SK-N-SH treated with all-trans-retinoic acid at 6 μM for 48 hours (cell line): ENCODE data around the gene TVP23A.
A peak's percentile ranks its signal among the peaks of the same experiment; 100 is the strongest.

Experiments
- ATAC-seq: fragments of 200-7000 bp; cut with Tn5 transposase; 3 replicates; pipeline ENCODE4 v1.9.1; 2020; ENCODE audit warnings: mild to moderate bottlenecking, moderate library complexity
- ARNTL ChIP-seq: fragments of 450-650 bp; formaldehyde crosslinking; IDR thresholded peaks from 2 replicates; pipeline ENCODE4 v1.5.0; 2020; ENCODE audit warnings: low read depth, mild to moderate bottlenecking, moderate library complexity, borderline replicate concordance
- BACH2 ChIP-seq: fragments of 250-450 bp; sonication (Bioruptor Pico); IDR thresholded peaks from 2 replicates; pipeline ENCODE4 v1.9.0; 2021; ENCODE audit warnings: mild to moderate bottlenecking, borderline replicate concordance
- CSDC2 ChIP-seq: fragments of 250-450 bp; sonication (Bioruptor Pico); IDR thresholded peaks from 2 replicates; pipeline ENCODE4 v1.5.0; 2020; ENCODE audit warnings: mild to moderate bottlenecking, moderate library complexity
- CSRNP3 ChIP-seq: fragments of 250-450 bp; sonication (Bioruptor Pico); IDR thresholded peaks from 2 replicates; pipeline ENCODE4 v1.5.1; 2021; ENCODE audit warnings: mild to moderate bottlenecking, moderate library complexity
- OSR1 ChIP-seq: fragments of 250-450 bp; sonication (Bioruptor Pico); IDR thresholded peaks from 2 replicates; pipeline ENCODE4 v1.8.0; 2022; ENCODE audit warnings: moderate library complexity, mild to moderate bottlenecking, inconsistent platforms
- PATZ1 ChIP-seq: fragments of 250-450 bp; sonication (Bioruptor Pico); IDR thresholded peaks from 2 replicates; pipeline ENCODE4 v1.8.0; 2020; ENCODE audit warnings: mild to moderate bottlenecking, moderate library complexity, borderline replicate concordance
- POU6F1 ChIP-seq: fragments of 250-450 bp; sonication (Bioruptor Pico); IDR thresholded peaks from 2 replicates; pipeline ENCODE4 v1.8.0; 2021; ENCODE audit warnings: low read depth, mild to moderate bottlenecking, moderate library complexity, borderline replicate concordance
- PPARA ChIP-seq: fragments of 250-450 bp; sonication (Bioruptor Pico); IDR thresholded peaks from 2 replicates; pipeline ENCODE4 v1.5.0; 2020; ENCODE audit warnings: mild to moderate bottlenecking, borderline replicate concordance
- SNAI2 ChIP-seq: fragments of 250-450 bp; sonication (Bioruptor Pico); IDR thresholded peaks from 2 replicates; pipeline ENCODE4 v1.5.0; 2020; ENCODE audit warnings: mild to moderate bottlenecking, moderate library complexity
- TCF4 ChIP-seq: fragments of 250-450 bp; sonication (Bioruptor Pico); IDR thresholded peaks from 2 replicates; pipeline ENCODE4 v1.8.0; 2021; ENCODE audit warnings: mild to moderate bottlenecking, moderate library complexity, borderline replicate concordance
- TOX ChIP-seq: fragments of 250-450 bp; sonication (Bioruptor Pico); IDR thresholded peaks from 2 replicates; pipeline ENCODE4 v1.8.0; 2021; ENCODE audit warnings: mild to moderate bottlenecking, moderate library complexity, borderline replicate concordance
- ZFP30 ChIP-seq: fragments of 450-650 bp; formaldehyde crosslinking; IDR thresholded peaks from 2 replicates; pipeline ENCODE4 v1.5.0; 2022; ENCODE audit warnings: mild to moderate bottlenecking, moderate library complexity
- ZNF565 ChIP-seq: fragments of 450-650 bp; formaldehyde crosslinking; conservative IDR thresholded peaks from 2 replicates; pipeline ENCODE4 v1.5.0; 2020; ENCODE audit warnings: low read depth, mild to moderate bottlenecking, moderate library complexity
- ZNF70 ChIP-seq: fragments of 450-650 bp; formaldehyde crosslinking; IDR thresholded peaks from 2 replicates; pipeline ENCODE4 v1.5.0; 2020; ENCODE audit warnings: mild to moderate bottlenecking, moderate library complexity
- ZNF8 ChIP-seq: fragments of 450-650 bp; formaldehyde crosslinking; IDR thresholded peaks from 2 replicates; pipeline ENCODE4 v1.5.0; 2020; ENCODE audit warnings: mild to moderate bottlenecking, moderate library complexity
- TF ChIP-seq, protein P1 (sequence below): fragments of 250-450 bp; sonication (Bioruptor Pico); IDR thresholded peaks from 2 replicates; pipeline ENCODE4 v1.5.0; 2020; ENCODE audit warnings: mild to moderate bottlenecking, moderate library complexity
- TF ChIP-seq, protein P2 (sequence below): fragments of 250-450 bp; sonication (Bioruptor Pico); IDR thresholded peaks from 2 replicates; pipeline ENCODE4 v1.5.1; 2020; ENCODE audit warnings: low read depth, mild to moderate bottlenecking, moderate library complexity

The TVP23A gene

GRCh38 chr16:10744370-10745030 is 74.1 kb downstream of the TVP23A start:
- TF ChIP-seq SNAI2 (CRISPR knock-in tag) (no peak), TOX (no peak), OSR1 (CRISPR knock-in tag) (no peak), TCF4 (CRISPR knock-in tag) (no peak), POU6F1 (no peak), ARNTL (CRISPR knock-in tag) (no peak), ZNF565 (CRISPR knock-in tag) (no peak), PATZ1 (no peak), CSDC2 (CRISPR knock-in tag) (no peak), ZNF70 (no peak), PPARA (no peak), ZNF8 (CRISPR knock-in tag) (no peak), ZFP30 (no peak)
- TF ChIP-seq, protein P1, sequence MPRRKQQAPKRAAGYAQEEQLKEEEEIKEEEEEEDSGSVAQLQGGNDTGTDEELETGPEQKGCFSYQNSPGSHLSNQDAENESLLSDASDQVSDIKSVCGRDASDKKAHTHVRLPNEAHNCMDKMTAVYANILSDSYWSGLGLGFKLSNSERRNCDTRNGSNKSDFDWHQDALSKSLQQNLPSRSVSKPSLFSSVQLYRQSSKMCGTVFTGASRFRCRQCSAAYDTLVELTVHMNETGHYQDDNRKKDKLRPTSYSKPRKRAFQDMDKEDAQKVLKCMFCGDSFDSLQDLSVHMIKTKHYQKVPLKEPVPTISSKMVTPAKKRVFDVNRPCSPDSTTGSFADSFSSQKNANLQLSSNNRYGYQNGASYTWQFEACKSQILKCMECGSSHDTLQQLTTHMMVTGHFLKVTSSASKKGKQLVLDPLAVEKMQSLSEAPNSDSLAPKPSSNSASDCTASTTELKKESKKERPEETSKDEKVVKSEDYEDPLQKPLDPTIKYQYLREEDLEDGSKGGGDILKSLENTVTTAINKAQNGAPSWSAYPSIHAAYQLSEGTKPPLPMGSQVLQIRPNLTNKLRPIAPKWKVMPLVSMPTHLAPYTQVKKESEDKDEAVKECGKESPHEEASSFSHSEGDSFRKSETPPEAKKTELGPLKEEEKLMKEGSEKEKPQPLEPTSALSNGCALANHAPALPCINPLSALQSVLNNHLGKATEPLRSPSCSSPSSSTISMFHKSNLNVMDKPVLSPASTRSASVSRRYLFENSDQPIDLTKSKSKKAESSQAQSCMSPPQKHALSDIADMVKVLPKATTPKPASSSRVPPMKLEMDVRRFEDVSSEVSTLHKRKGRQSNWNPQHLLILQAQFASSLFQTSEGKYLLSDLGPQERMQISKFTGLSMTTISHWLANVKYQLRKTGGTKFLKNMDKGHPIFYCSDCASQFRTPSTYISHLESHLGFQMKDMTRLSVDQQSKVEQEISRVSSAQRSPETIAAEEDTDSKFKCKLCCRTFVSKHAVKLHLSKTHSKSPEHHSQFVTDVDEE, result no peak
- ATAC-seq, result peak; percentile 25

DNA sequence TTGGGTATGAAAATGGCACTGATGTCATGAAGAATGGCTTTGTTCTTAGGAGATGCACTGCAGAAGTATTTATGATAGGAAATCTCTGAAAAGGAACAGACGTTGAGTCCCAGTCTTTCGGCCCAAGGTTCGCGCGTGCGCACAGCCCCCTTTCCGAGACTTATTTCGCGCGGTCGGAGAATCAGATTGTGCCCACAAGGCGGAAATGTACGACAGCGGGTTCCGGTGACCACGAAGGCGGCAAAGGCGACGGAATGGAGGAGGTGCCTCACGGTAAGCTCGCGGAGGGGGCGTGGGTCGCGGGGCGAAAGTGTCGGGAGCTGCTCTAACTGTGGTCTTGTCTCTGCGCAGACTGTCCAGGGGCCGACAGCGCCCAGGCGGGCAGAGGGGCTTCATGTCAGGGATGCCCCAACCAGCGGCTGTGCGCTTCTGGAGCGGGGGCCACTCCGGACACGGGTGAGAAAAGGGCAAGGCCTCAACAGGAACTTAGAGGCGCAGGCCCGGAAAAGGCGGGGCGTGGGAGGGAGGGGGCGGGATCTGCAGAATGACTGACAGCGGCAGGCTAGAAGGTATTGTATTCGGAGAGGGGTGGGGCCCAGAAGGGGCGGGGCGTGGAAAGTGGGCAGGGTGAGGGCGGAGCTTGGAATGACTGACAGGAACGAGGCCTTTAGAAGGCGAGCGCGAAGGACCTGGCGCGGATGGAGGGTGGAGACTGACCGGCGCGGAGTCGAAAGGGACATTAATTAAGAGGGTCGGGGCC is 74.8 kb downstream of the TVP23A start, which contains the start of gene NUBP1:
TSS of gene NUBP1 (plus strand) at position 233 of the 760 bp plus-strand sequence. CDS start at position 255, 22 bp downstream.
- TF ChIP-seq ZNF70 (no peak), PATZ1 (peak; percentile 36; the same call in 1 of the 2 replicates), ZFP30 (no peak)
- ATAC-seq, result peak; percentile 93

DNA sequence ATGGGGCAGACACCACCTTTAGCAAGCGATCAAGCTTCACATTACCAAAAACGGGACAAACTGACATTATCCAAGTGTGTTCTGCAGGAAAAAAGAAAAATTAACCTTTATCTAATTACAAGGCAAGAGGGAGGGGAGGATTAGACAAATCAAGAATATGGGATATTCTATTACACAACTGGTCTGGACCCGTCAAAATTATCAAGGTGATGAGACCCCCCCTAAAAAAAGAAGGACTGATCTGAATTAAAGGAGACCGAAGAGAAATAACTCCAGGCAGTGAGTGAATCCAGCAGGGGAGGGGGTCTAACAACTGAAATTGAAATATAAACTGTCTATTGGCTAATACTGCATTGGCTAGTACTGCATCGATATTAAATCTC is 75.4 kb downstream of the TVP23A start:
- ATAC-seq, result no peak
- TF ChIP-seq PPARA (no peak), CSDC2 (CRISPR knock-in tag) (no peak), ZNF8 (CRISPR knock-in tag) (no peak), BACH2 (no peak), ZNF70 (no peak), CSRNP3 (CRISPR knock-in tag) (no peak), ZNF565 (CRISPR knock-in tag) (no peak)
- TF ChIP-seq, protein P2, sequence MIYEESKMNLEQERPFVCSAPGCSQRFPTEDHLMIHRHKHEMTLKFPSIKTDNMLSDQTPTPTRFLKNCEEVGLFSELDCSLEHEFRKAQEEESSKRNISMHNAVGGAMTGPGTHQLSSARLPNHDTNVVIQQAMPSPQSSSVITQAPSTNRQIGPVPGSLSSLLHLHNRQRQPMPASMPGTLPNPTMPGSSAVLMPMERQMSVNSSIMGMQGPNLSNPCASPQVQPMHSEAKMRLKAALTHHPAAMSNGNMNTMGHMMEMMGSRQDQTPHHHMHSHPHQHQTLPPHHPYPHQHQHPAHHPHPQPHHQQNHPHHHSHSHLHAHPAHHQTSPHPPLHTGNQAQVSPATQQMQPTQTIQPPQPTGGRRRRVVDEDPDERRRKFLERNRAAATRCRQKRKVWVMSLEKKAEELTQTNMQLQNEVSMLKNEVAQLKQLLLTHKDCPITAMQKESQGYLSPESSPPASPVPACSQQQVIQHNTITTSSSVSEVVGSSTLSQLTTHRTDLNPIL (CRISPR knock-in tag), result no peak
- TF ChIP-seq, protein P1, result no peak
